A673 (cell line): ENCODE data around the gene TREX2. TPM values are rescaled to one million over a fixed set of nuclear protein-coding genes. Genes with fewer than 3 reads are reported as not detected.

Experiments used
- BruUV-seq: library from RNA; stranded (reverse); fragments of 400-500 nt; replicated peaks from 2 replicates; lab custom pipeline; 2021; lab: Mats Ljungman, UMichigan
- CTCF ChIA-PET: fragments of 300-600 bp; sonication (Branson Sonifier 250); formaldehyde crosslinking; loops from one replicate; lab custom pipeline; 2022; ENCODE audit warnings: antibody characterized with exemption; lab: Charles Lee
- POLR2A ChIA-PET: fragments of 300-600 bp; sonication (Branson Sonifier 250); formaldehyde crosslinking; loops from one replicate; lab custom pipeline; 2022; ENCODE audit warnings: antibody characterized with exemption; ENCODE audit not compliant: low non-redundant PET; lab: Charles Lee
- DNase-seq: peaks from one replicate; pipeline ENCODE4 v3.0.0-alpha.2; 2015; ENCODE audit warnings: low spot score
- H3K27ac ChIP-seq: fragments of 200-600 bp; sonication (generic); 2 replicates; pipeline ENCODE4 v1.5.1; 2016; ENCODE audit warnings: mixed run types, low read depth, mild to moderate bottlenecking, mixed read lengths, antibody characterized with exemption, low read length; ENCODE audit not compliant: poor library complexity, severe bottlenecking
- H3K27me3 ChIP-seq: fragments of 200-600 bp; sonication (generic); replicated peaks from 2 replicates; pipeline ENCODE4 v1.6.1; 2017; ENCODE audit warnings: mixed run types, low read depth, mild to moderate bottlenecking, mixed read lengths, antibody characterized with exemption, low read length; ENCODE audit not compliant: insufficient read depth, poor library complexity
- H3K36me3 ChIP-seq: fragments of 200-600 bp; sonication (generic); 2 replicates; pipeline ENCODE4 v1.6.1; 2016; ENCODE audit warnings: mixed run types, mild to moderate bottlenecking, mixed read lengths, antibody characterized with exemption, low read length; ENCODE audit not compliant: insufficient read depth, poor library complexity, severe bottlenecking
- H3K4me1 ChIP-seq: fragments of 200-600 bp; sonication (generic); 2 replicates; pipeline ENCODE4 v1.6.1; 2017; ENCODE audit warnings: mixed run types, mild to moderate bottlenecking, mixed read lengths, antibody characterized with exemption, low read length; ENCODE audit not compliant: insufficient read depth, poor library complexity, severe bottlenecking
- H3K4me3 ChIP-seq: fragments of 200-600 bp; sonication (generic); 2 replicates; pipeline ENCODE4 v1.5.1; 2016; ENCODE audit warnings: low read depth, mixed run types, mild to moderate bottlenecking, mixed read lengths, low read length; ENCODE audit not compliant: poor library complexity, severe bottlenecking
- H3K9me3 ChIP-seq: fragments of 200-600 bp; sonication (generic); 2 replicates; pipeline ENCODE4 v1.6.1; 2016; ENCODE audit warnings: mixed run types, low read depth, mild to moderate bottlenecking, mixed read lengths, antibody characterized with exemption, low read length; ENCODE audit not compliant: poor library complexity, severe bottlenecking
- EZH2 ChIP-seq: fragments of 200-600 bp; sonication (generic); IDR thresholded peaks from 2 replicates; pipeline ENCODE4 v1.6.1; 2017; ENCODE audit warnings: borderline replicate concordance, low read depth, mild to moderate bottlenecking, mixed read lengths, antibody characterized with exemption, low read length; ENCODE audit not compliant: poor library complexity, severe bottlenecking
- intact Hi-C: fragments of 100-400 bp; cut with micrococcal nuclease; formaldehyde crosslinking; loops from one replicate; pipeline ENCODE4 v1.10.0; 2022; ENCODE audit not compliant: unreplicated experiment
- total RNA-seq: library from RNA; stranded (reverse); gene quantifications from 2 replicates; pipeline ENCODE4 v1.2.3, GENCODE V29; 2021
- TF ChIP-seq, protein P1 (sequence below): fragments of 300-800, 200-600 bp; sonication (generic); conservative IDR thresholded peaks from 2 replicates; pipeline ENCODE4 v1.5.1; 2017; ENCODE audit warnings: low read depth, mild to moderate bottlenecking, antibody characterized with exemption, low read length, moderate library complexity, mixed read lengths

TREX2 gene
- total RNA-seq, 1 experiment from 2014 or later = 0.77 TPM

DNA sequence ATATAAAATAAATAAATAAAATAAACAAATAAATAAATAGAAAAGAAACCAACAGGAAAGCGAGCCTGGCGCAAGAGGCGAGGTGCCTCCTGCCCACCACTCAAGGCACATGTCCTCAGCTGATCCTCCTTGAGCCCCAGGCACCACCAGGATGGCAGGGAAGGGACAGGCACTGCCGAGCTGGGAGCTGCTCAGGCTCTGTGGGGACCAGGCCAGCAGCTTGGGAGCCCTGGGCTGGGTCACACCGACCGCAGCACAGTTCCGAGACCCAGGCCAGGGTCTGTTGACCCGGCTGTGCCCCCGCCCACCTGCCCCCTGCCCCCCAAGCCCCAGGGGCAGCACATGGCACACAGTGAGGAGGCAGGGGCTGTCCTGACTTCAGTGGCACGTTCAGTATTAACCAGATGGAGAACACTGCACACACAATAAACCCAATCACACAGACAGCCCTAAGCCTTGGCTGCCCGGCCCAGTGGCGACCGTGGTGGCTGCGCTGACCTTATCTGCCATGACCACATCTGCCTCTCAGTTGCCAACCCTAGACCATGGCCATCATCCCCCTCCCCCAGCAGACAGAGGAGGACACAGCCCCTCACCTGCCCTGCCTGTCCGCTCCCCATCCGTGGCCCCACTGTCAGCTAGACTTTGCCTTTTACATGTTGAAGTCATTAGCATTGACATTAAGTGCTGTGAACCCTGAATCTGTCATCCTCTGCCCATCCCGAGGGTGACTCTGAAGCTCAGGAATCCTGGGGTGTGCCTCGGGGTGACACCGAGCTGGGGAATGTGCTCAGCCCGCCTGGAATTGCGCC, 2.9 kb upstream of the TREX2 start:
- Histone ChIP-seq H3K4me1 (no peaks in the 10 kb centered on the region), H3K27ac (no peak overlapping the region), H3K36me3 (no peaks in the 10 kb centered on the region), H3K27me3 (no peaks in the 10 kb centered on the region), H3K9me3 (no peaks in the 10 kb centered on the region), H3K4me3 (no peak overlapping the region)
- BruUV-seq = no TSS peak
- intact Hi-C loops = no loop called here
- CTCF ChIA-PET = no interaction called here
- TF ChIP-seq EZH2 = no peak
- TF ChIP-seq, protein P1, sequence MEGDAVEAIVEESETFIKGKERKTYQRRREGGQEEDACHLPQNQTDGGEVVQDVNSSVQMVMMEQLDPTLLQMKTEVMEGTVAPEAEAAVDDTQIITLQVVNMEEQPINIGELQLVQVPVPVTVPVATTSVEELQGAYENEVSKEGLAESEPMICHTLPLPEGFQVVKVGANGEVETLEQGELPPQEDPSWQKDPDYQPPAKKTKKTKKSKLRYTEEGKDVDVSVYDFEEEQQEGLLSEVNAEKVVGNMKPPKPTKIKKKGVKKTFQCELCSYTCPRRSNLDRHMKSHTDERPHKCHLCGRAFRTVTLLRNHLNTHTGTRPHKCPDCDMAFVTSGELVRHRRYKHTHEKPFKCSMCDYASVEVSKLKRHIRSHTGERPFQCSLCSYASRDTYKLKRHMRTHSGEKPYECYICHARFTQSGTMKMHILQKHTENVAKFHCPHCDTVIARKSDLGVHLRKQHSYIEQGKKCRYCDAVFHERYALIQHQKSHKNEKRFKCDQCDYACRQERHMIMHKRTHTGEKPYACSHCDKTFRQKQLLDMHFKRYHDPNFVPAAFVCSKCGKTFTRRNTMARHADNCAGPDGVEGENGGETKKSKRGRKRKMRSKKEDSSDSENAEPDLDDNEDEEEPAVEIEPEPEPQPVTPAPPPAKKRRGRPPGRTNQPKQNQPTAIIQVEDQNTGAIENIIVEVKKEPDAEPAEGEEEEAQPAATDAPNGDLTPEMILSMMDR = no peak
- no peak for DNase-seq
- POLR2A ChIA-PET = no interaction called here

DNA sequence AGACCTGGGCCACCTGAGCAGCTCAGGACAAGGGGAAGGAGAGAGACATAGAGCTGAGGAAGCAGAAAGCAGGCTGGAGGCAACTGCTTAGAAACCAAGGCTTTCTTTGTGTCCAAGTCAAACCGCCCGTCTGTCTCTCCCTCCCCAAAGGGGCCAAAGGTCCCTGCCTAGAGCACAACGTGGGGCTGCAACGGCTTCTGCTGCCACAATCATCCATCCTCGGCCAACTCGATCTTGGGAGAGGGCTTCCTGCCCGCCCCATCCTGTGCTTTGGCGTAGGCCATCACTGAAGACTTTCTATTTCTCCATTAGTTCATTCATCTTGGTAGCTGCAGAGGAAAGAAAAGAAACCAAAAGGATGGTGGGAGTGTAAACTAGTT, 1.7 kb upstream of the TREX2 start:
- H3K4me1 ChIP-seq = no peaks in the 10 kb centered on the region
- no peaks in the 10 kb centered on the region for H3K27me3 ChIP-seq
- no peaks in the 10 kb centered on the region for H3K9me3 ChIP-seq
- no peak for DNase-seq
- no TSS peak for BruUV-seq
- intact Hi-C loops = no loop called here
- H3K36me3 ChIP-seq = no peaks in the 10 kb centered on the region
- no peak overlapping the region for H3K4me3 ChIP-seq
- no peak for TF ChIP-seq EZH2
- TF ChIP-seq, protein P1 = no peak
- ChIA-PET POLR2A (no interaction called here), CTCF (no interaction called here)
- H3K27ac ChIP-seq = no peak overlapping the region

DNA sequence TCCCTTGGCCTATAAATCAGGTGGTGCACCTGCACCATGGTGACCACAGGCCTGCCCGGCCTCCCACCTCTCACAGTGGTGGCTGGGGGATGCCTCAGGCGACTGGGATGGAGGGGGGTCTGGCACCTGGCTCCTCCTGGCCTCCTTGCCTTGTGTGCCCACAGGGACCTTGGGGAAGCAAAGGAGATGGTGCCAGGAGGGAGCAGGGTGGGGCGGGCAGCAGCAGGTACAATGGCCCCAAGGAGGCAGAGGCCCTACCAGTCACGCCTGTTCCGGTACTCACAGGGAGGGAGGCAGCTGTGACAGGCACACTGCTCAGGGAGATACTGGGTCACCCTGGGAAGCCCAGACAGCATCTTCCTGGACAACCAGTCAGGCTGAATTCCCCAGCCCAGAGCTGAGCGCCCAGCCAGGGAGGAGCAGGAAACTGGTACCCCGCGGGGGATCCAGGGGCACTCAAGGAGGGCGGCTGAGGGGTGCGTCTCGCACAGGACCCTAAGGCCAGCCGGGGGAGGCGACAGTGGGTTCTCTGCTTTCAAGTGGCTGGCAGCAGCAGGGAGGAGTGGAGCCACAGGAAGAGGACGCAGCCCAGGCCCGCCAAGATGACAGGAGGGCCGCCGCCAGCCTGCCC, 1.2 kb upstream of the TREX2 start:
- Histone ChIP-seq H3K27me3 (no peaks in the 10 kb centered on the region), H3K9me3 (no peaks in the 10 kb centered on the region), H3K4me1 (no peaks in the 10 kb centered on the region), H3K27ac (no peak overlapping the region), H3K4me3 (no peak overlapping the region), H3K36me3 (no peaks in the 10 kb centered on the region)
- ChIA-PET POLR2A (no interaction called here), CTCF (no interaction called here)
- DNase-seq = no peak
- intact Hi-C loops = no loop called here
- no TSS peak for BruUV-seq
- TF ChIP-seq EZH2 = no peak
